Breast epithelium (tissue), 4 donors: ENCODE data around the gene LMBR1. TPM values are rescaled to one million over a fixed set of nuclear protein-coding genes. Genes with fewer than 3 reads are reported as not detected.
A peak's percentile ranks its signal among the peaks of the same experiment; 100 is the strongest.

Experiments used
- DNase-seq, 2 donors: peaks; one replicate each; pipeline ENCODE4 v3.0.0-alpha.2; 2019; ENCODE audit warnings: low spot score in 2 of 2
- H3K27ac ChIP-seq, 2 donors: fragments of 200-600 bp; sonication (generic) in 1 of 2; one replicate each; pipeline ENCODE4 v1.5.1; 2016 to 2019; ENCODE audit warnings: mild to moderate bottlenecking in 1 of 2
- H3K27me3 ChIP-seq, 2 donors: fragments of 200-600 bp; sonication (generic) in 1 of 2; one replicate each; pipeline versions ENCODE4 v1.5.1 to v1.6.0; 2017 to 2019; ENCODE audit warnings: control low read depth in 1 of 2, mild to moderate bottlenecking in 1 of 2
- H3K36me3 ChIP-seq: fragments of 200-600 bp; one replicate; pipeline ENCODE4 v1.5.1; 2019
- H3K4me1 ChIP-seq, 2 donors: fragments of 200-600 bp; sonication (generic); one replicate each; pipeline ENCODE4 v1.5.1; 2016 to 2019; ENCODE audit warnings: control low read depth in 1 of 2
- H3K4me3 ChIP-seq, 3 donors: fragments of 200-600 bp; sonication (generic); 1 replicate in 2 of 3; 2 replicates in 1 of 3; pipeline ENCODE4 v1.5.1; 2016 to 2019; ENCODE audit warnings: mild to moderate bottlenecking in 3 of 3, moderate library complexity in 2 of 3
- H3K9me3 ChIP-seq, 2 donors: fragments of 200-600 bp; sonication (generic) in 1 of 2; one replicate each; pipeline ENCODE4 v1.5.1; 2016 to 2019; ENCODE audit warnings: control low read depth in 1 of 2
- CTCF ChIP-seq, 3 donors: fragments of 450-650 bp; IDR thresholded peaks; one replicate each; pipeline ENCODE4 v1.5.1; 2016 to 2017; ENCODE audit warnings: antibody characterized with exemption in 3 of 3, mild to moderate bottlenecking in 3 of 3, moderate library complexity in 3 of 3
- POLR2A ChIP-seq: fragments of 450-650 bp; IDR thresholded peaks from one replicate; pipeline ENCODE4 v1.6.1; 2016; ENCODE audit warnings: antibody characterized with exemption, mild to moderate bottlenecking, moderate library complexity
- POLR2AphosphoS5 ChIP-seq, 3 donors: sonication (generic); formaldehyde crosslinking; IDR thresholded peaks; one replicate each; pipeline ENCODE4 v1.6.1; 2017; ENCODE audit warnings: antibody characterized with exemption in 3 of 3
- intact Hi-C: fragments of 100-400 bp; cut with DNase I; formaldehyde crosslinking; loops from one replicate; pipeline ENCODE4 v1.15.1; 2023; ENCODE audit warnings: low total_unique reads
- total RNA-seq, 3 donors: library from RNA; depleted of rRNA; stranded (reverse); fragments of >200 nt; gene quantifications; one replicate each; pipeline ENCODE4 v1.1.0, GENCODE V29; 2016

LMBR1 gene
- total RNA-seq, 3 donors from 2014 or later: 69.0 to 90.6 (median 88.8) TPM

- H3K27me3 ChIP-seq: no peaks in the 10 kb centered on the region
- no peak for DNase-seq
- H3K27ac ChIP-seq: no peak overlapping the region
- H3K36me3 ChIP-seq: no peaks in the 10 kb centered on the region
- no peak overlapping the region for H3K4me3 ChIP-seq
- intact Hi-C loops: no loop called here
- no peaks in the 10 kb centered on the region for H3K4me1 ChIP-seq
- TF ChIP-seq POLR2AphosphoS5 (IDR thresholded peaks at IDR 0.05) (no peak), POLR2A (no peak), CTCF (IDR thresholded peaks at IDR 0.05) (no peak)
- H3K9me3 ChIP-seq: no peaks in the 10 kb centered on the region
Observed at GRCh38 chr7:156765901-156766656, 126.9 kb downstream of the LMBR1 start.

- Histone ChIP-seq H3K4me1 (no peaks in the 10 kb centered on the region), H3K4me3 (no peak overlapping the region), H3K36me3 (no peaks in the 10 kb centered on the region), H3K27me3 (no peaks in the 10 kb centered on the region), H3K9me3 (no peaks in the 10 kb centered on the region), H3K27ac (no peak overlapping the region)
- no peak for DNase-seq
- intact Hi-C loops: no loop called here
- TF ChIP-seq POLR2A: no peak
- TF ChIP-seq CTCF (IDR thresholded peaks at IDR 0.05): no peak
- TF ChIP-seq POLR2AphosphoS5 (IDR thresholded peaks at IDR 0.05): no peak
Observed at GRCh38 chr7:156764766-156765165, 128.2 kb downstream of the LMBR1 start.

GRCh38 chr7:156764016-156764669 is 128.8 kb downstream of the LMBR1 start:
- H3K4me1 ChIP-seq: no peaks in the 10 kb centered on the region
- no peak for DNase-seq
- H3K36me3 ChIP-seq: no peaks in the 10 kb centered on the region
- intact Hi-C loops: no loop called here
- H3K27me3 ChIP-seq: no peaks in the 10 kb centered on the region
- H3K27ac ChIP-seq: no peak overlapping the region
- no peak overlapping the region for H3K4me3 ChIP-seq
- no peak for TF ChIP-seq POLR2AphosphoS5 (IDR thresholded peaks at IDR 0.05)
- TF ChIP-seq CTCF (IDR thresholded peaks at IDR 0.05): peak in 2 of 3 donors; percentile 39 to 75
- H3K9me3 ChIP-seq: no peaks in the 10 kb centered on the region

GRCh38 chr7:156759579-156760202 is 133.3 kb downstream of the LMBR1 start:
- no peak overlapping the region for H3K27ac ChIP-seq
- no peak for DNase-seq
- H3K9me3 ChIP-seq: no peaks in the 10 kb centered on the region
- no peaks in the 10 kb centered on the region for H3K4me1 ChIP-seq
- H3K4me3 ChIP-seq: no peak overlapping the region
- intact Hi-C loops: no loop called here
- H3K36me3 ChIP-seq: no peaks in the 10 kb centered on the region
- H3K27me3 ChIP-seq: no peaks in the 10 kb centered on the region
- TF ChIP-seq CTCF (IDR thresholded peaks at IDR 0.05) (no peak), POLR2AphosphoS5 (IDR thresholded peaks at IDR 0.05) (no peak), POLR2A (no peak)

GRCh38 chr7:156759143-156759542 is 133.8 kb downstream of the LMBR1 start:
- intact Hi-C loops: no loop called here
- no peak for TF ChIP-seq POLR2AphosphoS5 (IDR thresholded peaks at IDR 0.05)

More at GRCh38 chr7:156759143-156759542, 133.8 kb downstream of the LMBR1 start:
- Histone ChIP-seq H3K36me3 (no peaks in the 10 kb centered on the region), H3K27me3 (no peaks in the 10 kb centered on the region), H3K9me3 (no peaks in the 10 kb centered on the region), H3K27ac (no peak overlapping the region), H3K4me1 (no peaks in the 10 kb centered on the region), H3K4me3 (no peak overlapping the region)
- DNase-seq: no peak
